Activated T-cell treated with anti-CD3 and anti-CD28 coated beads for 24 hours (primary cell): ENCODE measurements around the gene PVRIG.
"Not testable (repeated sequence)": the region's sequence is repeated elsewhere in the genome, so short reads cannot be mapped to it uniquely, and the experiment has no call there.

Source experiments
- DNase-seq: peaks from one replicate; pipeline ENCODE4 v3.0.0-alpha.2; 2020; ENCODE audit warnings: low read depth

Gene PVRIG

GRCh38 chr7:100195222-100195621, 24.5 kb upstream of the PVRIG start:
- DNase-seq, result no peak

GRCh38 chr7:100195901-100196322, 23.8 kb upstream of the PVRIG start:
- not testable (repeated sequence) for DNase-seq

- DNase-seq, result no peak
Measured at GRCh38 chr7:100198266-100198665, 21.5 kb upstream of the PVRIG start.

- DNase-seq, result no peak
Measured at GRCh38 chr7:100200693-100201092, 19.1 kb upstream of the PVRIG start.

GRCh38 chr7:100204454-100204853, 15.3 kb upstream of the PVRIG start:
- DNase-seq, result no peak

DNA sequence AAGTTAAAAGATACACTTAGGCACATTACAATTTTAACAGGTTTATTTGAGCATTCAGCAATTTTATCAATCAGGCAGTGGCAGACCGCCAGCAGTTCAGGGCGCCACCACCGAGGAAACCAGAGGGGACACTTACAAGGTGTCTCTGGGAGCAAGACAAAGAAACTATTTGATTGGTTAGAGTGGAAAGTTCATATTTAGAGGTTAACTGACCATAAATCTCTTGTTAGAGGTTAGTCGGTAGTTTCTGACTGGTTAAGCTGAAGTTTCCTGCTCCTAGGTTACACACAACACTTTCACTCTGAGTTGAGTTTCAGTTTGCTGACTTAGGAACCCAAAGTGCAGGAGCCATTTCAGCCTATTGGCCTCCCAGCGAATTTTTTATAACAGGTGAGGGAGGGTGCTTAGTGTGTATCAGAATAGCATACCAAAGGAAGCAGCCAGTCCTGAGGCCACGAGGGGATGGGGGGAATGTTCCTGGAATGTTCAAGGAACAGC, 10.8 kb upstream of the PVRIG start:
- DNase-seq, result no peak

- DNase-seq, result no peak
Measured at GRCh38 chr7:100209493-100209892, 10.3 kb upstream of the PVRIG start.

GRCh38 chr7:100210805-100211204, 8.9 kb upstream of the PVRIG start:
- DNase-seq, result no peak

DNA sequence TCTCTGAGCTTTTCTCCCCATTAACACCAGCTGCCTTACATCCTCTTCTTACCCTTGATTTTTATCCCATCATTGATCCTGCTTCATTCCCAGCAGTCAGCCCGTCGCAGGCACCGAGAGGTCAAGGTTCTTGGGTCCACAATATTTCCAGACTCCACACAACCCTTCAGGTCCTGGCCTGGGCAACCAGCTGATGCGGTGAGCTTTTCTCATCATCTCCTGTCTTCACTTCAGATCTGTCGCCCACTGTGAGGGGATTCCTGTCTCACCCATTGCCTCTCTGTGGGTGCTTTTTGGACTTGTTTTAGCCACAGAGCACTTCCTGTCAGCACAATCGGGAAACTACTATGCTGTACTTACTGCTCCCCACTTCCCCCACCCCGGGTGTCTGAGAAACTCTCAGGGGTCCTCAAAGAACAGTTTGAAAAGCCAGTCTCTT, 8.4 kb upstream of the PVRIG start:
- DNase-seq, result peak; percentile 32

DNA sequence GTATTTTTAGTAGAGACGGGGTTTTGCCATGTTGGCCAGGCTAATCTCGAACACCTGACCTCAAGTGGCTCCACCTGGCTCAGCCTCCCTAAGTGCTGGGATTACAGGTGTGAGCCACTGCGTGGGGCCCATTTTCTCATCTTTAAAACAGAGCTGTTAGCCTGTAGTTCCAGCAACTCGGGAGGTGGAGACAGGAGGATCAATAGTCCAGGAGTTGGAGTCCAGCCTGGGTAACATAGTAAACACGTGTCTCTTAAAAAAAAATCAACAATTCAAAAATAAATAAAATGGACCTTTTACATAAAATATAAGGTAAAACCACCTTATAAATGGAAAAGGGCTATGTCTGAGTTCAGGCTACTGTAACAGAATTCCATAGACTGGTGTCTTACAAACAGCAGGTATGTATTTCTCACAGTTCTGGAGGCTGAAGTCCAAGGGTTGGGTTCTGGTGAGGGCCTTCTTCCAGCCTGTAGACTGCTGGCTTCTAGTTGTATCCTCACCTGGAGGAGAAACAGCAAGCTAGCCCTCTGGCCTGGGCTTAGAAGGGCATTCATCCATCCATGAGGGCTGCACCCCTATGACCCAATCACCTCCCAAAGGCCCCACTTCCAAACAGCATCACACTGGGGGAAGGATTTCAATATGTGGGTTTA, 7.0 kb upstream of the PVRIG start:
- no peak for DNase-seq

GRCh38 chr7:100213672-100214071, 6.1 kb upstream of the PVRIG start:
- no peak for DNase-seq

DNA sequence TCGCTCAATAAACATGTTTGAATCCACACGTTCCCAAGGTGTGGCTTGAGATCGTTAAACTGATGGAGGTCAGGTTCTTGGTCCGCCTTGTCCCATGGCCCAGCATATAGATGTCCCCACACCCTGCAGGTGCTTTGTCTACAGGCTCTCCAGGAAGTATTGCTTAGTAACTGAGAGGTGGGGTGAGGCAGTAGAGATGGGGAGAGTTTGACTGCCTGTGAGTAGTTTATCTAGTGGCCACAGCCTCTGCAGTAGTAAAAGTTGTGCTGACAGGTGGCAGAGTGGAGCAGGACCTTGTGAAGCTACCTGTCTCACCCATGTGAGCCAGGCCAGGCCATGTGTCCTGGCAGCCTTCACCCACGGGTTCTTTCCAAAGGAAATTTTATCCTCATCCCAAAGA, 5.4 kb upstream of the PVRIG start:
- not testable (repeated sequence) for DNase-seq

GRCh38 chr7:100215895-100216294, 3.9 kb upstream of the PVRIG start:
- no peak for DNase-seq

DNA sequence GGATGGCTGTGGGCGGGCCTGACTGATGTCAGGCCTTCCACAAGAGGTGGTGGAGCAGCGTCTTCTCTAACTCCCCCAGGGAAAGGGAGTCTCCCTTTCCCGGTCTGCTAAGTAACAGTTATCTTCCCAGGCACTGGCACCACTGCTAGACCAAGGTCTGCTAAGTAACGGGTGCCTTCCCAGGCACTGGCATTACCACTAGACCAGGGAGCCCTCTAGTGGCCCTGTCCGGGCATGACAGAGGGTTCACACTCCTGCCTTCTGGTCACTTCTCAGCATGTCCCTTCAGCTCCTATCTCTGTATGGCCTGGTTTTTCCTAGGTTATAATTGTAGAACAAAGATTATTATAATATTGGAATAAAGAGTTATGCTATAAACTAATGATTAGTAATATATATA, 1.8 kb upstream of the PVRIG start:
- peak; percentile 64 for DNase-seq

GRCh38 chr7:100219271-100219737, 445 bp upstream of the PVRIG start:
- DNase-seq, result no peak

DNA sequence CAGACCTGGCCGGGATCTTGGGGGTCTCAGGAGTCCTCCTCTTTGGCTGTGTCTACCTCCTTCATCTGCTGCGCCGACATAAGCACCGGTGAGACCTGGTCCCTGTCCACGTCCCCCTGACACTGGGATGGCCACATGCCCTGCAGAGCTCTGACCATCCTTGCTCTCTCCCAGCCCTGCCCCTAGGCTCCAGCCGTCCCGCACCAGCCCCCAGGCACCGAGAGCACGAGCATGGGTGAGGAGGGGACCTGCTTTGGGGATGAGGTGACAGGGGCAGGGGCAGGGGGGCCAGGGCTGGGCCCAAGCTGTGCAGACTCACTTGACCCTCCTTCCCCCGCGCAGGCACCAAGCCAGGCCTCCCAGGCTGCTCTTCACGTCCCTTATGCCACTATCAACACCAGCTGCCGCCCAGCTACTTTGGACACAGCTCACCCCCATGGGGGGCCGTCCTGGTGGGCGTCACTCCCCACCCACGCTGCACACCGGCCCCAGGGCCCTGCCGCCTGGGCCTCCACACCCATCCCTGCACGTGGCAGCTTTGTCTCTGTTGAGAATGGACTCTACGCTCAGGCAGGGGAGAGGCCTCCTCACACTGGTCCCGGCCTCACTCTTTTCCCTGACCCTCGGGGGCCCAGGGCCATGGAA, 959 bp downstream of the PVRIG start:
- DNase-seq, result no peak

- DNase-seq, result peak; percentile 75
Measured at GRCh38 chr7:100221231-100221718, 1.5 kb downstream of the PVRIG start.

DNA sequence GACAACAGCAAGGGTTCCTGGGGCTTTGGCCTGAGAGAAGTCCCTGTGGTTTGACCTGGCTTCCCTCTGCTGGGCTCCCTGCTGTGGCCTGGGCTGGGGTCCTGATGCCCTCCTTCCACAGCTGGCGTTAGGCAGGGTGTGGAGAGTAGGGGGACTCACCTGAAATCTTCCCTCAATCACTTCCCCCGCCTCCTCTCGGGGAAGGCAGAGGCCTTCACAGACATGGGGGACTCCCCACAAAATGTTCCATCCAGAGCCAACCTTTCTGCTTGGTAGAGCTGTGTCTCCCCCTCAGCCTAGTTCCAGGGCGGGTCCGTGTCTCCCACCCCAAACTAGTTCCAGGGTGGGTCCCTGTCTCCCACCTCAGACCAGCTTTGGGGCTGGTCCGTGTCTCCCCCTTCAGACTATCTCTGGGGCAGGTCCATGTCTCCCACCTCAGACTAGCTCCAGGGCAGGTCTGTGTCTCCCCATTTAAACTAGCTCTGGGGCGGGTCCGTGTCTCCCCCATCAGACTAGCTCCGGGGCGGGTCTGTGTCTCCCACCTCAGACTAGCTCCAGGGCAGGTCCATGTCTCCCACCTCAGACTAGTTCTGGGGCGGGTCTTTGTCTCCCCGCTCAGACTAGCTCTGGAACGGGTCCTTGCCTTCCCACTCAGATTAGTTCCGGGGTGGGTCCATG, 2.2 kb downstream of the PVRIG start:
- no peak for DNase-seq

- no peak for DNase-seq
Measured at GRCh38 chr7:100222445-100223132, 2.8 kb downstream of the PVRIG start.

GRCh38 chr7:100223376-100223927, 3.7 kb downstream of the PVRIG start:
- not testable (repeated sequence) for DNase-seq

DNA sequence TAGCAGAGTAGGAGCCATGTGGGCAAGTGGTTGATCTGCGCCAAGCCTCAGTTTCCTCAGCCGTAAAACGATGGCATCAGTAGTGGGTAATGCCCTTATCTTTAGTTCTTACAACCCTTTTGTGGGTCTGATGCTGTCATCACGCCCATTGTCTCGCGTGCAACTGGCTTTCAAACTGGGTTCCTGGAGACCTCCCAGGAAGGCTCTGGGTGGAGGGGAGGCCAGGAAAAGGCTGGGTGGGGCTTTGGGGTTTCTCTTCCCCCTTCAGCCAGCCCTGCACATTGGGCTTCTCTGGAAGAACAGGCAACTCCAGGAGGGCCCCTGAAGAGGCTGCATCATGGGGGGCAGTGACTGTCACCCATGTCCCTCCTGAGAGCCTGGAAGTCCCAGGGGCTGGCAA, 5.1 kb downstream of the PVRIG start:
- DNase-seq, result not testable (repeated sequence)
